Stimulated activated CD4-positive, alpha-beta T cell treated with anti-CD3 and anti-CD28 coated beads, Interleukin-15, amount 100 ng/mL, for 48 hours (primary cell): ENCODE results near the gene EIF2D.
A peak's percentile ranks its signal among the peaks of the same experiment; 100 is the strongest.
"Not testable (repeated sequence)": the region's sequence is repeated elsewhere in the genome, so short reads cannot be mapped to it uniquely, and the experiment has no call there.

Experiments
- DNase-seq, 2 donors: peaks; one replicate each; pipeline ENCODE4 v3.0.0-alpha.2; 2020; ENCODE audit warnings: low read depth in 2 of 2

EIF2D gene

GRCh38 chr1:206587904-206588303, 24.4 kb downstream of the EIF2D start:
- DNase-seq = no peak

DNA sequence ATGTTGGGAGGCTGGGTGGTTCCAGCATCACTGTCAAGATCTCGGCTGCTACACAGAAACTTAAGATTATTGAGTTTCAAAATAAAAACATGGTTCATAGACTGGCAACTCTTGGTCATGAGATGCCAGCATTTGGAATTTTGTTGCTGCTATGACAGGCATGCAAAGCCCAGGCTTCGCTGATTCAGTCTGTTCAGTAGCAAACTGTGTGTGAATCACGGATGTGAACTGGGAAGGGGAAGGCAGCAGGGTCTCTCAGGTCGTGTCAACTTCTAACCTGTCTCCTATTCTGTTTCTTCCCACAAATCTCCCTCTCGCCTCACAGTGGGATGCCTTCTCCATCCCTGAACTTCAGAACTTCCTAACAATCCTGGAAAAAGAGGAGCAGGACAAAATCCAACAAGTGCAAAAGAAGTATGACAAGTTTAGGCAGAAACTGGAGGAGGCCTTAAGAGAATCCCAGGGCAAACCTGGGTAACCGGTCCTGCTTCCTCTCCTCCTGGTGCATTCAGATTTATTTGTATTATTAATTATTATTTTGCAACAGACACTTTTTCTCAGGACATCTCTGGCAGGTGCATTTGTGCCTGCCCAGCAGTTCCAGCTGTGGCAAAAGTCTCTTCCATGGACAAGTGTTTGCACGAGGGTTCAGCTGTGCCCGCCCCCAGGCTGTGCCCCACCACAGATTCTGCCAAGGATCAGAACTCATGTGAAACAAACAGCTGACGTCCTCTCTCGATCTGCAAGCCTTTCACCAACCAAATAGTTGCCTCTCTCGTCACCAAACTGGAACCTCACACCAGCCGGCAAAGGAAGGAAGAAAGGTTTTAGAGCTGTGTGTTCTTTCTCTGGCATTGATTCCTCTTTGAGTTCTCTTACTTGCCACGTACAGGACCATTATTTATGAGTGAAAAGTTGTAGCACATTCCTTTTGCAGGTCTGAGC, 25.5 kb downstream of the EIF2D start:
- no peak for DNase-seq

- no peak for DNase-seq
Observed at GRCh38 chr1:206584683-206585082, 27.6 kb downstream of the EIF2D start.

DNA sequence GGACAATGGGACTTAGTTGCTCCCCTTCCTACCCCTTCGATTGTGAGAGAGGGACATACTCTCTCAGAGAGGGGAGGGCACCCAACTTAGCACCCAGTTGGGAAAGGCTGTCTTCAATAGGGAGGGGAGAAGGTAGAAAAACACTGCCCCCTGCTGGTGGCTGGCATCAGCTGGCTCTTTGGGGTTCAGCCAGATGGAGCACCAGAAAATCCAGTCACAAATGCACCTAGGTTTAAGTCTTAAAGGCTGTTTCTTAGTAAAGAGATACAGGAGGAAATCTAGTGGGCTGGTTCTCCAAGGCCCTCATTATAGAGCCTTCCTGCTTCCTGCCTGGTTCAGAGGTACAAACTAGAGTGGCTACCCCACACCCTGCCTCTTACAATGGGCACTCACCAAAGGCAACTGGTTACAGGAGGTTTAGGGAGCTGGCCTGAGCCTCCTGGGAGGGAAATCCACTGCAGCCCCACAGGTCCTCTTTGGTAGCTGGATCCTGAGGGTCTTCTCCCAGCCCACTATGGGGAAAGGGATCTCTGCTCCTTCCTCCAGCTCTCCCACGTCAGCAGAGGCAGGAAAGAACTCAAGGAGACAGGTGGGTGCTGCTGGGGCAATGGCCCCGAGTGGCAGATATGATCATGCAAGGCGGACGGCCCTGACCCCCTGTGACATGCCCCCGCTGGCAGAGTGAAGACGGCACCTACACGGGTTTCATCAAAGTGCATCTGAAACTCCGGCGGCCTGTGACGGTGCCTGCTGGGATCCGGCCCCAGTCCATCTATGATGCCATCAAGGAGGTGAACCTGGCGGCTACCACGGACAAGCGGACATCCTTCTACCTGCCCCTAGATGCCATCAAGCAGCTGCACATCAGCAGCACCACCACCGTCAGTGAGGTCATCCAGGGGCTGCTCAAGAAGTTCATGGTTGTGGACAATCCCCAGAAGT, 28.3 kb downstream of the EIF2D start:
- peak; percentile 72 to 83 for DNase-seq

GRCh38 chr1:206582971-206583706, 29.1 kb downstream of the EIF2D start:
- no peak for DNase-seq

DNA sequence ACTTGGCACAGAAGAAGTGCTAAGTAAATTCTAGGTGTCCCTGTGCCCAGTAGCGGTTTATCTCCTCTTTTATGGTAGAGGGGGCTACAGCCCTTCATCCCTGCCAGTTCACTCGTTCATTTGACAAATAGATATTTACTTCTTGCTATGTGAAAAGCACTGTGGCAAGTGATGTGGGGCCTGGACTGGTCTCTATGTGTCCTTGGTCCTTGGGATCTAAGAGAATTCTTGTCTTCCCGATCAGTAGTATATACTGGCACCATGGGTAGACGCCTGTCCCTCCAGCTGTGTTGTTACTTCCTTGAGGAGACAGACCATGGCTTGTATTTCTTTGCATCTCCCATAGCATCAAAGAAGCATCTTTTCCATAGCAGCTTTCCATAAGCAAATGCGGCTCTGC, 29.7 kb downstream of the EIF2D start:
- DNase-seq = no peak

DNA sequence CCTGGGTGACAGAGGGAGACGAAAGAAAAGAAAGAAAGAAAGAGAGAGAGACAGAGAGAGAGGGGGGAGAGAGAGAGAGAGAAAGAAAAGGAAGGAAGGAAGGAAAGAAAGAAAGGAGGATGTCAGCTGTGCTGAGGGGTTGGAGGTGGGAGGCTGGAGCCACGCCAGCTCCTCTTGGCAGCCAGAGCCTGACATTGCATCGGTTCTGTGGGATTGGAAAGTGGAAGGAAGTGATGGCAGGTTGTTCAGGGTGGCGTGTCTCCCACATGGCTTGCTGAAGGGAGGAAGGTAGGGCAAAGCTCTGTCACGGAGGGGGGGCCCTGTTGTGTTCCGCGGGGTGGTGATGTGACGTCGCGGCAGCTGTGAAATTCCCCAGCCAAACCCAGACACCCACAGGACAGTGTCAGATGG, 30.7 kb downstream of the EIF2D start:
- DNase-seq = no peak

- not testable (repeated sequence) for DNase-seq
Observed at GRCh38 chr1:206581114-206581497, 31.2 kb downstream of the EIF2D start.

- no peak for DNase-seq
Observed at GRCh38 chr1:206580438-206581113, 31.7 kb downstream of the EIF2D start.

- peak; percentile 88 to 90 for DNase-seq
Observed at GRCh38 chr1:206579747-206580437, 32.4 kb downstream of the EIF2D start.

- DNase-seq = no peak
Observed at GRCh38 chr1:206578978-206579374, 33.3 kb downstream of the EIF2D start.

- no peak for DNase-seq
Observed at GRCh38 chr1:206578068-206578977, 33.9 kb downstream of the EIF2D start.

DNA sequence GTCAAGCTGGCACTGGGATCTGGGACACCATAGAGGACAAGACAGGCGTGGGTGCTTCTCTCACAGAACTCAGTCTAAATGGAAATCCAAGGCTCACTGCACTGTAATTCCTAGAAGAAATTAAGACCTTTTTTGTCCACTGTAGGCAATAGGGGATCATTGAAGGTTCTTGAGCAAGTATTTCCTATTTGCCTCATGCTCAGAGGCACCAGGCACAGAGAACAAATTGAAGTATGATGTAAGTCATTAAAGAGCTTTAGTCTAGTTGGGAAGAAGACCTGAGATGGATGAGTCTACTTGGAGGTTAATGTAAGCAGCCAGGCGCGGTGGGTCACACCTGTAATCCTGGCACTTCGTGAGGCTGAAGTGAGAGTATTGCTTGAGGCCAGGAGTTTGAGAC, 34.6 kb downstream of the EIF2D start:
- no peak for DNase-seq

- DNase-seq = no peak
Observed at GRCh38 chr1:206575894-206576737, 36.1 kb downstream of the EIF2D start.

DNA sequence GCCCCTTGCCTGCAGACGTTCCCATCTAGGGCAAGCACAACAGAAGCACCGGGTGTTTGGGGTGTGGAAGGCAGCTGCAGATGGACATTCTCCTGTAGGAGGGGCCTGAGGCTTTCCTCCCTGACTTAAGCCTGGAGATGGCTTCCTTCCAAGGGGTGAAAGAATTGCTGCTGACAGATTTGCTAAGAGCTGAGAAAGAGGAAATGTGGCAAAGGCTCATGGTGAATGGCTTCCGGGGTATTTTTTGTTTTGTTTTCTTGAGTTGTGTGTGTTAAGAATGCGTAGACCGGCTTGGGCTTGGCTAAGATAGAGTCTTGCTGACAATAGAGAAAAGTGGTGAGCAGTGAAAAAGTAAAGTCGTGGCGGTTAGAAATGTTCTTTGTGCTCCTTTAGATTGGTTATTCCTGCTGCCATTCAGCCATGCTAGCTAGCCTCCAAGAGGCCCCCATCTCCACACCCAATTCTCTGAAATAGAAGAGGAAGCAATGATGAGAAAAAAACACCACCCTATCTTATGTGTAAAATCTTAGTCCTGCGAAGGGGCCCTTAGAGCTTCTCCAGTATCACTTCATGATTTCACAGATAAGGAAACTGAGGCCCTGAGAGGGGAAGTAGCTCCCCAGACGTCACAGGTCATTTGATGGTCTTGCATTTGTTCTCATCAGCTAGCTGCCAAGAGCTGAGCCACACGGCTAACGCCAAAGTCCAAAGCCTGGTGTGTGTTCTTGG, 36.9 kb downstream of the EIF2D start:
- DNase-seq = no peak

DNA sequence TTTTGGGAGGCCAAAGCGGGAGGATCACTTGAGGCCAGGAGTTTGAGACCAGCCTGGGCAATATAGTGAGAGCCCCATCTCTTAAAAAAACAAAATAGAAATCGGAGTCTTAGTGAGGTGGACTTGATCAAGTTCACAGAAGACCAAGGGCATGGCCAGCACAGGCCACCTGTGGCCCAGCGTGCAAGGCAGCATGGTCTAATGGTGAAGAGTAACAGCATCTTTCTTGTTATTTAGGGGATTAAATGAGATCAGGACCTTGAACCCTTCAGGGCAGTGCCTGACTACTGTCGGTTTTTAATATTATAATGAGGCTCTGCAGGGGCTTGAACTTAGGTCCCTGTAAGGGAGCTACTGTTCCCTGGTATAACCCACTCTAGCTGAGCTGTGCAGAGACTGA, 38.5 kb downstream of the EIF2D start:
- no peak for DNase-seq

DNA sequence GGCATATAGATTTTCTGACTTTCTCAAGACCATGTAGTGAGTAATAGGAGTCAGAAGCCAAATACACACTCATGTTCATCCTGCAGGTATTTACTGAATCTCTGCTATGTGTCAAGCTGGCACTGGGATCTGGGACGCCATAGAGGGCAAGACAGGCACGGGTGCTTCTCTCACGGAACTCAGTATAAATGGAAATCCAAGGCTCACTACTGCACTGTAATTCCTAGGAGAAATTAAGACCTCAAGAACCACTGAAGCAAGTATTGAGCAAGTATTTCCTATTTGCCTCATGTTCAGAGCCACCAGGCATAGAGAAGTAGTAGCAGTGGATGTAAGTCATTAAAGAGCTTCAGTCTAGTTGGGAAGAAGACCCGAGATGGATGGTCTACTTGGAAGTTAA, 38.9 kb downstream of the EIF2D start:
- no peak for DNase-seq

- DNase-seq = no peak
Observed at GRCh38 chr1:206572835-206573234, 39.4 kb downstream of the EIF2D start.
